IgD-negative memory B cell (primary cell): ENCODE data around the gene ZNF423. TPM values are rescaled to one million over a fixed set of nuclear protein-coding genes. Genes with fewer than 3 reads are reported as not detected.
"Not testable (repeated sequence)": the region's sequence is repeated elsewhere in the genome, so short reads cannot be mapped to it uniquely, and the experiment has no call there.

Source experiments
- H3K27ac Mint-ChIP-seq, 3 donors: one replicate each; pipeline ENCODE4 v1.8.0; 2020 to 2022; ENCODE audit warnings: mild to moderate bottlenecking in 3 of 3, mixed read lengths in 3 of 3, moderate library complexity in 1 of 3
- H3K27me3 Mint-ChIP-seq: one replicate; pipeline ENCODE4 v1.8.0; 2021; ENCODE audit warnings: mixed read lengths
- H3K36me3 Mint-ChIP-seq: one replicate; pipeline ENCODE4 v1.8.0; 2020; ENCODE audit warnings: mild to moderate bottlenecking, mixed read lengths
- H3K4me1 Mint-ChIP-seq, 3 donors: one replicate each; pipeline ENCODE4 v1.8.0; 2020 to 2022; ENCODE audit warnings: mixed read lengths in 3 of 3, mild to moderate bottlenecking in 1 of 3
- H3K4me3 Mint-ChIP-seq, 4 donors: one replicate each; pipeline ENCODE4 v1.8.0; 2020 to 2022; ENCODE audit warnings: mild to moderate bottlenecking in 4 of 4, mixed read lengths in 4 of 4, moderate library complexity in 3 of 4
- H3K9me3 Mint-ChIP-seq, 3 donors: one replicate each; pipeline ENCODE4 v1.8.0; 2020 to 2021; ENCODE audit warnings: mixed read lengths in 3 of 3, mild to moderate bottlenecking in 1 of 3
- polyA plus RNA-seq: library from polyadenylated mRNA; unstranded; fragments of 300-500 nt; fragmentation: Illumina TruSeq; gene quantifications from one replicate; pipeline ENCODE4 v1.2.3, GENCODE V29; 2021

The ZNF423 gene
- polyA plus RNA-seq, 1 donor from 2014 or later: not detected

GRCh38 chr16:49697631-49698452 is 158.1 kb downstream of the ZNF423 start:
- Mint-ChIP-seq H3K9me3 (no peaks in the 10 kb centered on the region), H3K36me3 (no peaks in the 10 kb centered on the region), H3K4me3 (no peak overlapping the region), H3K27me3 (peaks cover 4% of the 10 kb centered on the region), H3K27ac (no peak overlapping the region), H3K4me1 (peaks cover 0 to 1% (median 0%) of the 10 kb centered on the region in 3 donors)

GRCh38 chr16:49696414-49697101 is 159.4 kb downstream of the ZNF423 start:
- Mint-ChIP-seq H3K4me3 (no peak overlapping the region), H3K27ac (no peak overlapping the region), H3K4me1 (peaks cover 0 to under 1% (median 0%) of the 10 kb centered on the region in 3 donors), H3K36me3 (no peaks in the 10 kb centered on the region), H3K9me3 (no peaks in the 10 kb centered on the region), H3K27me3 (peaks cover 4% of the 10 kb centered on the region)

- H3K27ac Mint-ChIP-seq: no peak overlapping the region
- H3K4me3 Mint-ChIP-seq: no peak overlapping the region
- H3K9me3 Mint-ChIP-seq: no peaks in the 10 kb centered on the region
- H3K27me3 Mint-ChIP-seq: peaks cover 4% of the 10 kb centered on the region
- no peaks in the 10 kb centered on the region for H3K4me1 Mint-ChIP-seq
- no peaks in the 10 kb centered on the region for H3K36me3 Mint-ChIP-seq
Measured at GRCh38 chr16:49695782-49696413, 160.0 kb downstream of the ZNF423 start.

GRCh38 chr16:49693445-49693844 is 162.5 kb downstream of the ZNF423 start:
- Mint-ChIP-seq H3K36me3 (no peaks in the 10 kb centered on the region), H3K27me3 (peaks cover 9% of the 10 kb centered on the region), H3K9me3 (no peaks in the 10 kb centered on the region), H3K27ac (no peak overlapping the region), H3K4me1 (no peaks in the 10 kb centered on the region), H3K4me3 (peak overlapping the region in 1 of 4 donors; percentile 20)

- H3K9me3 Mint-ChIP-seq: peaks cover 0 to 1% (median 0%) of the 10 kb centered on the region in 3 donors
- no peak overlapping the region for H3K4me3 Mint-ChIP-seq
- no peaks in the 10 kb centered on the region for H3K4me1 Mint-ChIP-seq
- no peaks in the 10 kb centered on the region for H3K36me3 Mint-ChIP-seq
- no peak overlapping the region for H3K27ac Mint-ChIP-seq
- peaks cover 15% of the 10 kb centered on the region for H3K27me3 Mint-ChIP-seq
Measured at GRCh38 chr16:49690778-49691177, 165.1 kb downstream of the ZNF423 start.

- peaks cover 0 to 1% (median 0%) of the 10 kb centered on the region in 3 donors for H3K9me3 Mint-ChIP-seq
- H3K36me3 Mint-ChIP-seq: no peaks in the 10 kb centered on the region
- H3K4me3 Mint-ChIP-seq: no peak overlapping the region
- no peak overlapping the region for H3K27ac Mint-ChIP-seq
- H3K4me1 Mint-ChIP-seq: no peaks in the 10 kb centered on the region
- peaks cover 18% of the 10 kb centered on the region for H3K27me3 Mint-ChIP-seq
Measured at GRCh38 chr16:49688036-49688697, 167.7 kb downstream of the ZNF423 start.

GRCh38 chr16:49687476-49688002 is 168.4 kb downstream of the ZNF423 start:
- H3K36me3 Mint-ChIP-seq: no peaks in the 10 kb centered on the region
- H3K27ac Mint-ChIP-seq: no peak overlapping the region
- H3K4me1 Mint-ChIP-seq: no peaks in the 10 kb centered on the region
- H3K27me3 Mint-ChIP-seq: peaks cover 18% of the 10 kb centered on the region
- H3K4me3 Mint-ChIP-seq: no peak overlapping the region
- peaks cover 0 to 1% (median 0%) of the 10 kb centered on the region in 3 donors for H3K9me3 Mint-ChIP-seq

GRCh38 chr16:49684696-49685095 is 171.2 kb downstream of the ZNF423 start:
- Mint-ChIP-seq H3K4me1 (no peaks in the 10 kb centered on the region), H3K27me3 (peaks cover 18% of the 10 kb centered on the region), H3K4me3 (no peak overlapping the region), H3K27ac (no peak overlapping the region), H3K9me3 (peaks cover 0 to 3% (median 1%) of the 10 kb centered on the region in 3 donors), H3K36me3 (no peaks in the 10 kb centered on the region)

GRCh38 chr16:49682577-49683165 is 173.2 kb downstream of the ZNF423 start:
- Mint-ChIP-seq H3K27ac (no peak overlapping the region), H3K27me3 (peaks cover 11% of the 10 kb centered on the region), H3K36me3 (no peaks in the 10 kb centered on the region), H3K4me3 (no peak overlapping the region), H3K4me1 (no peaks in the 10 kb centered on the region), H3K9me3 (peaks cover 0 to 3% (median 1%) of the 10 kb centered on the region in 3 donors)

GRCh38 chr16:49681217-49681883 is 174.6 kb downstream of the ZNF423 start:
- H3K9me3 Mint-ChIP-seq: peaks cover 0 to 3% (median 0%) of the 10 kb centered on the region in 3 donors
- H3K36me3 Mint-ChIP-seq: no peaks in the 10 kb centered on the region
- peaks cover 5% of the 10 kb centered on the region for H3K27me3 Mint-ChIP-seq
- no peak overlapping the region for H3K4me3 Mint-ChIP-seq
- no peak overlapping the region for H3K27ac Mint-ChIP-seq
- H3K4me1 Mint-ChIP-seq: no peaks in the 10 kb centered on the region

GRCh38 chr16:49679095-49679494 is 176.8 kb downstream of the ZNF423 start:
- no peaks in the 10 kb centered on the region for H3K27me3 Mint-ChIP-seq
- peaks cover 0 to 3% (median 0%) of the 10 kb centered on the region in 3 donors for H3K9me3 Mint-ChIP-seq
- no peaks in the 10 kb centered on the region for H3K36me3 Mint-ChIP-seq
- H3K4me3 Mint-ChIP-seq: no peak overlapping the region
- H3K4me1 Mint-ChIP-seq: no peaks in the 10 kb centered on the region
- H3K27ac Mint-ChIP-seq: no peak overlapping the region

- H3K9me3 Mint-ChIP-seq, H3K27ac Mint-ChIP-seq, H3K27me3 Mint-ChIP-seq, H3K4me3 Mint-ChIP-seq, H3K4me1 Mint-ChIP-seq, H3K36me3 Mint-ChIP-seq: not testable (repeated sequence)
Measured at GRCh38 chr16:49677661-49678060, 178.3 kb downstream of the ZNF423 start.

GRCh38 chr16:49675413-49675812 is 180.5 kb downstream of the ZNF423 start:
- no peak overlapping the region for H3K4me3 Mint-ChIP-seq
- peaks cover 2% of the 10 kb centered on the region for H3K27me3 Mint-ChIP-seq
- no peaks in the 10 kb centered on the region for H3K36me3 Mint-ChIP-seq
- peaks cover 0 to 3% (median 0%) of the 10 kb centered on the region in 3 donors for H3K9me3 Mint-ChIP-seq
- H3K4me1 Mint-ChIP-seq: no peaks in the 10 kb centered on the region
- no peak overlapping the region for H3K27ac Mint-ChIP-seq

- no peaks in the 10 kb centered on the region for H3K36me3 Mint-ChIP-seq
- H3K27ac Mint-ChIP-seq: no peak overlapping the region
- no peaks in the 10 kb centered on the region for H3K4me1 Mint-ChIP-seq
- H3K9me3 Mint-ChIP-seq: peaks cover 0 to under 1% (median 0%) of the 10 kb centered on the region in 3 donors
- H3K27me3 Mint-ChIP-seq: peaks cover 2% of the 10 kb centered on the region
- H3K4me3 Mint-ChIP-seq: no peak overlapping the region
Measured at GRCh38 chr16:49674990-49675389, 180.9 kb downstream of the ZNF423 start.
